Measurements from ENCODE around the gene PMEPA1. TPM values are rescaled to one million over a fixed set of nuclear protein-coding genes. Genes with fewer than 3 reads are reported as not detected.

The PMEPA1 gene
- total and polyA plus RNA-seq, 10 of the 15 experiments (the other 5 are each of a cell fraction or from before 2014, with no cell fraction given) = 0.02 to 0.10 (median 0.04) TPM; not detected in 3

- Histone ChIP-seq H3K4me2 (ENCODE audit: control insufficient read depth, insufficient read depth) (no peak overlapping the region), H3K4me3 (no peak overlapping the region), H3K27ac (ENCODE audit: control insufficient read depth, insufficient read depth) (no peak overlapping the region), H3K79me2 (ENCODE audit: control insufficient read depth, insufficient read depth, low read length) (no peaks in the 10 kb centered on the region), H3K9me3 (replicated peaks; ENCODE audit: control insufficient read depth, insufficient read depth, low read length) (no peaks in the 10 kb centered on the region), H3K4me1 (ENCODE audit: control insufficient read depth, insufficient read depth, low read length) (no peaks in the 10 kb centered on the region), H3K9ac (ENCODE audit: control insufficient read depth, insufficient read depth, low read length) (no peak overlapping the region), H4K20me1 (ENCODE audit: control insufficient read depth, insufficient read depth) (no peaks in the 10 kb centered on the region), H3K27me3 (replicated peaks in 1 of 2; ENCODE audit: control insufficient read depth in 2 of 2, insufficient read depth in 2 of 2, low read length in 1 of 2) (no peaks in the 10 kb centered on the region; a peak in 1 of 4 replicates), H2AFZ (ENCODE audit: control insufficient read depth, low read depth, low read length) (no peak overlapping the region), H3K36me3 (ENCODE audit: control insufficient read depth in 2 of 2, insufficient read depth in 2 of 2, low read length in 1 of 2) (no peaks in the 10 kb centered on the region)
- no peak for FAIRE-seq
- ChIA-PET CTCF (interaction anchor here (0.6 kb wide), 1 partner anchor 53 kb away, joined by 3 read pairs; no protein-coding TSS in a partner anchor), POLR2A (interaction anchor here (0.7 kb wide), 1 partner anchor 105 kb away, joined by 3 read pairs; no protein-coding TSS in a partner anchor), SMC1A (ENCODE audit: uncharacterized antibody, unreplicated experiment) (no interaction called here), RAD21 (ENCODE audit: unreplicated experiment) (interaction anchor here (0.7 kb wide), 1 partner anchor 16 kb away, joined by 3 read pairs; no protein-coding TSS in a partner anchor)
- ATAC-seq = no peak
- 39% methylated on average over 13 of the region's 14 CpGs for WGBS (ENCODE audit: insufficient coverage, insufficient replicate concordance, low lambda C conversion rate, missing lambda C conversion rate)
- intact Hi-C loops (cut with micrococcal nuclease; ENCODE audit: unreplicated experiment) = no loop called here
- no peak for TF ChIP-seq BRCA1 (IDR thresholded peaks at IDR 0.05; ENCODE audit: low read depth, low read length)
- TF ChIP-seq CHD2 (IDR thresholded peaks at IDR 0.05; ENCODE audit: borderline replicate concordance, low read depth, low read length) = no peak
- TF ChIP-seq TCF12 (IDR thresholded peaks at IDR 0.05; ENCODE audit: low read depth, low read length) = no peak
- no peak for TF ChIP-seq SP1 (IDR thresholded peaks at IDR 0.05; ENCODE audit: low read depth, low read length)
- BruUV-seq (replicated peaks) = no TSS peak
- DNase-seq (ENCODE audit: low read depth, low spot score) = no peak
- in situ Hi-C loops (cut with MboI) = no loop called here
Measured at GRCh38 chr20:57664924-57665588, 44.8 kb downstream of the PMEPA1 start.

DNA sequence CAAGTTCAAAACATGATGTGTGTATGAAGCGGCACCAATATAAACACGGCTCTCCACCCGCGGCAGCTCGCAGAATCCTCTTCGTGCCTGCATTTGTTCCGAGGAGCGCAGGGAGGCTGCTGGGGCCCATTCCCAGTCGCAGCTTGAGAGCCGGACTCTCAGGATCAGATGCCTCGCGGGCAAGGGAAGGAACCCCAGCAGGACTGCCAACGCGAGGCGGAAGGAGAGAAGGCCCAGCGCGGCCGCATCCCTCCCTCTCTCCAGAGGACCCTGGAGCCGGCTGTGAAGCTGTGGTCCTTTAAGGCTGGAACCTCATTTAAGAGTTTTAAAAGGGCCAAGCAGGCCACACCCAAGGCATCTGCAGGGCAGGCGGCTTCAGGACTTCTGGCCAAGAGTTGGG lies 45.3 kb downstream of the PMEPA1 start:
- no peaks in the 10 kb centered on the region for H3K27me3 ChIP-seq (replicated peaks in 1 of 2; ENCODE audit: control insufficient read depth in 2 of 2, insufficient read depth in 2 of 2, low read length in 1 of 2)
- no peak overlapping the region for H3K27ac ChIP-seq (ENCODE audit: control insufficient read depth, insufficient read depth)
- no peak overlapping the region for H3K4me3 ChIP-seq
- FAIRE-seq (no peak), ATAC-seq (no peak), DNase-seq (ENCODE audit: low read depth, low spot score) (no peak)
- no peak overlapping the region for H3K9ac ChIP-seq (ENCODE audit: control insufficient read depth, insufficient read depth, low read length)
- ChIA-PET POLR2A (no interaction called here), RAD21 (ENCODE audit: unreplicated experiment) (no interaction called here), SMC1A (ENCODE audit: uncharacterized antibody, unreplicated experiment) (no interaction called here), CTCF (no interaction called here)
- no peak overlapping the region for H2AFZ ChIP-seq (ENCODE audit: control insufficient read depth, low read depth, low read length)
- H3K79me2 ChIP-seq (ENCODE audit: control insufficient read depth, insufficient read depth, low read length) = no peaks in the 10 kb centered on the region
- no peak overlapping the region for H3K4me2 ChIP-seq (ENCODE audit: control insufficient read depth, insufficient read depth)
- H3K4me1 ChIP-seq (ENCODE audit: control insufficient read depth, insufficient read depth, low read length) = no peaks in the 10 kb centered on the region
- H3K9me3 ChIP-seq (replicated peaks; ENCODE audit: control insufficient read depth, insufficient read depth, low read length) = no peaks in the 10 kb centered on the region
- BruUV-seq (replicated peaks) = no TSS peak
- H4K20me1 ChIP-seq (ENCODE audit: control insufficient read depth, insufficient read depth) = no peaks in the 10 kb centered on the region
- intact Hi-C loops (cut with micrococcal nuclease; ENCODE audit: unreplicated experiment) (no loop called here), in situ Hi-C loops (cut with MboI) (no loop called here)
- WGBS (ENCODE audit: insufficient coverage, insufficient replicate concordance, low lambda C conversion rate, missing lambda C conversion rate) = 79% methylated on average over 20 of the region's 20 CpGs
- H3K36me3 ChIP-seq (ENCODE audit: control insufficient read depth in 2 of 2, insufficient read depth in 2 of 2, low read length in 1 of 2) = no peaks in the 10 kb centered on the region
- no peak for TF ChIP-seq SIX5 (IDR thresholded peaks at IDR 0.05; ENCODE audit: low read depth, low read length, severe bottlenecking)
- no peak for TF ChIP-seq YY1 (IDR thresholded peaks at IDR 0.05; ENCODE audit: low read depth, low read length)
- TF ChIP-seq FOS (IDR thresholded peaks at IDR 0.05; ENCODE audit: borderline replicate concordance, extremely low read depth, insufficient read length) = no peak
- no peak for TF ChIP-seq CBFB (IDR thresholded peaks at IDR 0.05; ENCODE audit: low read depth)
- no peak for TF ChIP-seq SIN3A (IDR thresholded peaks at IDR 0.05; ENCODE audit: low read depth, low read length)
- no peak for TF ChIP-seq RAD21 (IDR thresholded peaks at IDR 0.05; ENCODE audit: insufficient read depth, low read depth, low read length)
- no peak for TF ChIP-seq USF2 (IDR thresholded peaks at IDR 0.05; ENCODE audit: borderline replicate concordance, low read depth, low read length)
- TF ChIP-seq NFYB (IDR thresholded peaks at IDR 0.05; ENCODE audit: insufficient read depth, low read depth, low read length) = no peak
- no peak for TF ChIP-seq EP300 (IDR thresholded peaks at IDR 0.05; ENCODE audit: borderline replicate concordance in 1 of 2, control insufficient read depth in 1 of 2, low read depth in 2 of 2, low read length in 2 of 2)
- TF ChIP-seq RUNX3 (IDR thresholded peaks at IDR 0.05; ENCODE audit: low read length) = no peak
- TF ChIP-seq EZH2 (IDR thresholded peaks at IDR 0.05; ENCODE audit: borderline replicate concordance, control insufficient read depth, low read depth, low read length) = no peak
- no peak for TF ChIP-seq BACH1 (IDR thresholded peaks at IDR 0.05; ENCODE audit: borderline replicate concordance)
- no peak for TF ChIP-seq SREBF1 (IDR thresholded peaks at IDR 0.05; ENCODE audit: low read length)
- TF ChIP-seq NFIC (IDR thresholded peaks at IDR 0.05; ENCODE audit: low read depth, low read length) = no peak
- no peak for TF ChIP-seq HCFC1 (IDR thresholded peaks at IDR 0.05; ENCODE audit: low read length)
